K562 (cell line): ENCODE measurements around the gene TP53TG5. TPM values are rescaled to one million over a fixed set of nuclear protein-coding genes. Genes with fewer than 3 reads are reported as not detected.
A peak's percentile ranks its signal among the peaks of the same experiment; 100 is the strongest.

ENCODE experiments used
- CCNT2 ChIP-seq: IDR thresholded peaks from 2 replicates; pipeline ENCODE4 v1.6.1; 2011; ENCODE audit warnings: borderline replicate concordance, low read depth, mild to moderate bottlenecking, moderate library complexity, mixed read lengths, low read length; ENCODE audit not compliant: insufficient read length; ENCODE audit errors: extremely low read depth
- GTF2A2 ChIP-seq: IDR thresholded peaks from 2 replicates; pipeline ENCODE4 v1.6.1; 2016; ENCODE audit warnings: mild to moderate bottlenecking, missing genetic modification characterization, missing compliant biosample characterization
- GTF2E2 ChIP-seq: fragments of 200-800 bp; sonication (Bioruptor generic); IDR thresholded peaks from 2 replicates; pipeline ENCODE4 v1.6.1; 2016; ENCODE audit warnings: missing genetic modification characterization, missing compliant biosample characterization
- NCOA1 ChIP-seq: fragments of 450-650 bp; IDR thresholded peaks from 2 replicates; pipeline ENCODE4 v1.6.1; 2016; ENCODE audit warnings: low read depth
- PHF20 ChIP-seq: fragments of 450-650 bp; IDR thresholded peaks from 2 replicates; pipeline ENCODE4 v1.6.1; 2018; ENCODE audit not compliant: partially characterized antibody
- RBM22 ChIP-seq: fragments of 200-400 bp; formaldehyde crosslinking; IDR thresholded peaks from 2 replicates; pipeline ENCODE4 v1.6.1; 2018; ENCODE audit warnings: low read length, low read depth; ENCODE audit not compliant: poor library complexity, severe bottlenecking
- SUPT5H ChIP-seq: fragments of 450-650 bp; IDR thresholded peaks from 2 replicates; pipeline ENCODE4 v1.6.1; 2016
- TFAM ChIP-seq: fragments of 250-450 bp; sonication (Bioruptor Pico); conservative IDR thresholded peaks from 2 replicates; pipeline ENCODE4 v1.5.0; 2021; ENCODE audit warnings: mild to moderate bottlenecking, moderate library complexity
- polyA plus RNA-seq, 8 experiments: library from polyadenylated mRNA; depleted of rRNA in 4 of 8; stranded (reverse) in 5 of 8; unstranded in 3 of 8; fragments of >200 nt; fragmentation: Nextera tagmentation in 2 of 8; fragmentation: Illumina TruSeq in 1 of 8; extraction: Ambion mirVana in 2 of 8; extraction: Trizol in 1 of 8; gene quantifications; 2 replicates each; pipeline versions ENCODE4 v1.2.1 to v1.2.3, GENCODE V29; 2011 to 2014; ENCODE audit warnings: inconsistent platforms in 1 of 8, missing spikeins in 1 of 8
- total RNA-seq, 7 experiments: library from RNA; depleted of rRNA in 6 of 7; stranded (reverse); fragments of >200 nt in 6 of 7; fragmentation: Illumina TruSeq in 2 of 7; extraction: Trizol in 2 of 7; gene quantifications; 2 replicates each; pipeline versions ENCODE4 v1.2.1 to v1.2.3, GENCODE V29; 2011 to 2021; ENCODE audit warnings: low replicate concordance in 1 of 7
- TF ChIP-seq, protein P1 (sequence below): fragments of 200-600 bp; sonication (generic); IDR thresholded peaks from one replicate; pipeline ENCODE4 v1.6.1; 2012; ENCODE audit warnings: mild to moderate bottlenecking, low read depth, low read length, inconsistent platforms
- TF ChIP-seq, protein P2 (sequence below): fragments of 450-650 bp; IDR thresholded peaks from 2 replicates; pipeline ENCODE4 v1.7.1; 2018; ENCODE audit warnings: mild to moderate bottlenecking, low read depth; ENCODE audit not compliant: partially characterized antibody
- TF ChIP-seq, protein P3 (sequence below): conservative IDR thresholded peaks from 2 replicates; pipeline ENCODE4 v1.6.1; 2011; ENCODE audit warnings: low read depth, mild to moderate bottlenecking, low read length; ENCODE audit not compliant: control insufficient read depth

TP53TG5 gene
- total and polyA plus RNA-seq, 9 of the 15 experiments (the other 6 are each of a cell fraction or from before 2014, with no cell fraction given) = 0.04 to 0.05 (median 0.04) TPM; not detected in 6

DNA sequence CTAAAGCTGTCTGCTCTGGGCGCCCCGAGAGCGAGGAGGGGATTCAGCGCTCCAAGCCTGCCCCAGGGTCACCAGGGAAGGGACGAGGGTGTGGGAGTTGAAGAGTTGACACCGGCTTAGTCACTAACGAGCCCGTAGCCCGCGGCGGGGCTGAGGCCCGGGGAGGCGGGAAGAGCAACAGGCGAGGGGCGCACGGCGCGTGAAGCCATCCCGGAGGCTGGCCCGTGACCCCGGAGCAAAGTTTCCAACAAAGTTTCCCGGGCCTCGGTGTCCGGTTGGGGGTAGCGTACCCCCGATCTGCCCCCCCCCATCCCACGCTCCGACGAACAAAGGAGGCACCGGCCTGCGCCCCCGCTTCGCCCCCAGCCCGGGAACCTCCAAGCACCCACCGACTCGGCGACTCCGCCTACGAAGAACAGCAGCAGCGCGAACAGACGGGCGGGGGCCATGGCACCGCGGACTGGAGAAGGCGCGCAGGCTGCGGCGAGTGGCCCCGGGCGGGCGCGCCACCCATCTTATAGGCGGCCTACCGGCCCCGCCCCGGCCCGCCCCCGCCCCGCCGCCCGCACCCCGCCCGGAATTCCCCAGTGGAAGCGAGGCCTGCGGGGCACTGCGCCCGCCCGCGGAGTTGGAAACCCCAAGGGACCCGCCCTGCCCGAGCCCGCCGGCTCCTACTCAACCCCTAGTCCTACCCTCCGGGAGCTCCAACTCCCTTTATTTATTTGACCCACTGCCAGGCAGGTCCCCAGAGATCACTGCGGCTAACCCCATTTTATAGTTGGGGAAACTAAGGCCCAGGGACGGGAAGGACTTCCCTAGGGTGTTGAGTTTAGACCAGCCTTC is 30.0 kb downstream of the TP53TG5 start, which contains the start of gene SDC4 (continued):
- TF ChIP-seq, protein P1, sequence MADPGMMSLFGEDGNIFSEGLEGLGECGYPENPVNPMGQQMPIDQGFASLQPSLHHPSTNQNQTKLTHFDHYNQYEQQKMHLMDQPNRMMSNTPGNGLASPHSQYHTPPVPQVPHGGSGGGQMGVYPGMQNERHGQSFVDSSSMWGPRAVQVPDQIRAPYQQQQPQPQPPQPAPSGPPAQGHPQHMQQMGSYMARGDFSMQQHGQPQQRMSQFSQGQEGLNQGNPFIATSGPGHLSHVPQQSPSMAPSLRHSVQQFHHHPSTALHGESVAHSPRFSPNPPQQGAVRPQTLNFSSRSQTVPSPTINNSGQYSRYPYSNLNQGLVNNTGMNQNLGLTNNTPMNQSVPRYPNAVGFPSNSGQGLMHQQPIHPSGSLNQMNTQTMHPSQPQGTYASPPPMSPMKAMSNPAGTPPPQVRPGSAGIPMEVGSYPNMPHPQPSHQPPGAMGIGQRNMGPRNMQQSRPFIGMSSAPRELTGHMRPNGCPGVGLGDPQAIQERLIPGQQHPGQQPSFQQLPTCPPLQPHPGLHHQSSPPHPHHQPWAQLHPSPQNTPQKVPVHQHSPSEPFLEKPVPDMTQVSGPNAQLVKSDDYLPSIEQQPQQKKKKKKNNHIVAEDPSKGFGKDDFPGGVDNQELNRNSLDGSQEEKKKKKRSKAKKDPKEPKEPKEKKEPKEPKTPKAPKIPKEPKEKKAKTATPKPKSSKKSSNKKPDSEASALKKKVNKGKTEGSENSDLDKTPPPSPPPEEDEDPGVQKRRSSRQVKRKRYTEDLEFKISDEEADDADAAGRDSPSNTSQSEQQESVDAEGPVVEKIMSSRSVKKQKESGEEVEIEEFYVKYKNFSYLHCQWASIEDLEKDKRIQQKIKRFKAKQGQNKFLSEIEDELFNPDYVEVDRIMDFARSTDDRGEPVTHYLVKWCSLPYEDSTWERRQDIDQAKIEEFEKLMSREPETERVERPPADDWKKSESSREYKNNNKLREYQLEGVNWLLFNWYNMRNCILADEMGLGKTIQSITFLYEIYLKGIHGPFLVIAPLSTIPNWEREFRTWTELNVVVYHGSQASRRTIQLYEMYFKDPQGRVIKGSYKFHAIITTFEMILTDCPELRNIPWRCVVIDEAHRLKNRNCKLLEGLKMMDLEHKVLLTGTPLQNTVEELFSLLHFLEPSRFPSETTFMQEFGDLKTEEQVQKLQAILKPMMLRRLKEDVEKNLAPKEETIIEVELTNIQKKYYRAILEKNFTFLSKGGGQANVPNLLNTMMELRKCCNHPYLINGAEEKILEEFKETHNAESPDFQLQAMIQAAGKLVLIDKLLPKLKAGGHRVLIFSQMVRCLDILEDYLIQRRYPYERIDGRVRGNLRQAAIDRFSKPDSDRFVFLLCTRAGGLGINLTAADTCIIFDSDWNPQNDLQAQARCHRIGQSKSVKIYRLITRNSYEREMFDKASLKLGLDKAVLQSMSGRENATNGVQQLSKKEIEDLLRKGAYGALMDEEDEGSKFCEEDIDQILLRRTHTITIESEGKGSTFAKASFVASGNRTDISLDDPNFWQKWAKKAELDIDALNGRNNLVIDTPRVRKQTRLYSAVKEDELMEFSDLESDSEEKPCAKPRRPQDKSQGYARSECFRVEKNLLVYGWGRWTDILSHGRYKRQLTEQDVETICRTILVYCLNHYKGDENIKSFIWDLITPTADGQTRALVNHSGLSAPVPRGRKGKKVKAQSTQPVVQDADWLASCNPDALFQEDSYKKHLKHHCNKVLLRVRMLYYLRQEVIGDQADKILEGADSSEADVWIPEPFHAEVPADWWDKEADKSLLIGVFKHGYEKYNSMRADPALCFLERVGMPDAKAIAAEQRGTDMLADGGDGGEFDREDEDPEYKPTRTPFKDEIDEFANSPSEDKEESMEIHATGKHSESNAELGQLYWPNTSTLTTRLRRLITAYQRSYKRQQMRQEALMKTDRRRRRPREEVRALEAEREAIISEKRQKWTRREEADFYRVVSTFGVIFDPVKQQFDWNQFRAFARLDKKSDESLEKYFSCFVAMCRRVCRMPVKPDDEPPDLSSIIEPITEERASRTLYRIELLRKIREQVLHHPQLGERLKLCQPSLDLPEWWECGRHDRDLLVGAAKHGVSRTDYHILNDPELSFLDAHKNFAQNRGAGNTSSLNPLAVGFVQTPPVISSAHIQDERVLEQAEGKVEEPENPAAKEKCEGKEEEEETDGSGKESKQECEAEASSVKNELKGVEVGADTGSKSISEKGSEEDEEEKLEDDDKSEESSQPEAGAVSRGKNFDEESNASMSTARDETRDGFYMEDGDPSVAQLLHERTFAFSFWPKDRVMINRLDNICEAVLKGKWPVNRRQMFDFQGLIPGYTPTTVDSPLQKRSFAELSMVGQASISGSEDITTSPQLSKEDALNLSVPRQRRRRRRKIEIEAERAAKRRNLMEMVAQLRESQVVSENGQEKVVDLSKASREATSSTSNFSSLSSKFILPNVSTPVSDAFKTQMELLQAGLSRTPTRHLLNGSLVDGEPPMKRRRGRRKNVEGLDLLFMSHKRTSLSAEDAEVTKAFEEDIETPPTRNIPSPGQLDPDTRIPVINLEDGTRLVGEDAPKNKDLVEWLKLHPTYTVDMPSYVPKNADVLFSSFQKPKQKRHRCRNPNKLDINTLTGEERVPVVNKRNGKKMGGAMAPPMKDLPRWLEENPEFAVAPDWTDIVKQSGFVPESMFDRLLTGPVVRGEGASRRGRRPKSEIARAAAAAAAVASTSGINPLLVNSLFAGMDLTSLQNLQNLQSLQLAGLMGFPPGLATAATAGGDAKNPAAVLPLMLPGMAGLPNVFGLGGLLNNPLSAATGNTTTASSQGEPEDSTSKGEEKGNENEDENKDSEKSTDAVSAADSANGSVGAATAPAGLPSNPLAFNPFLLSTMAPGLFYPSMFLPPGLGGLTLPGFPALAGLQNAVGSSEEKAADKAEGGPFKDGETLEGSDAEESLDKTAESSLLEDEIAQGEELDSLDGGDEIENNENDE = no peak
- TF ChIP-seq GTF2A2 (tag) (peak; percentile 87), TFAM (CRISPR knock-in tag) (no peak), GTF2E2 (0 out of 2 replicates have a peak, but pooled peaks have one; percentile 6), RBM22 (peak; percentile 83), NCOA1 (no peak), SUPT5H (peak; percentile 95), CCNT2 (peak; percentile 84), PHF20 (peak; percentile 58)
- TF ChIP-seq, protein P2, sequence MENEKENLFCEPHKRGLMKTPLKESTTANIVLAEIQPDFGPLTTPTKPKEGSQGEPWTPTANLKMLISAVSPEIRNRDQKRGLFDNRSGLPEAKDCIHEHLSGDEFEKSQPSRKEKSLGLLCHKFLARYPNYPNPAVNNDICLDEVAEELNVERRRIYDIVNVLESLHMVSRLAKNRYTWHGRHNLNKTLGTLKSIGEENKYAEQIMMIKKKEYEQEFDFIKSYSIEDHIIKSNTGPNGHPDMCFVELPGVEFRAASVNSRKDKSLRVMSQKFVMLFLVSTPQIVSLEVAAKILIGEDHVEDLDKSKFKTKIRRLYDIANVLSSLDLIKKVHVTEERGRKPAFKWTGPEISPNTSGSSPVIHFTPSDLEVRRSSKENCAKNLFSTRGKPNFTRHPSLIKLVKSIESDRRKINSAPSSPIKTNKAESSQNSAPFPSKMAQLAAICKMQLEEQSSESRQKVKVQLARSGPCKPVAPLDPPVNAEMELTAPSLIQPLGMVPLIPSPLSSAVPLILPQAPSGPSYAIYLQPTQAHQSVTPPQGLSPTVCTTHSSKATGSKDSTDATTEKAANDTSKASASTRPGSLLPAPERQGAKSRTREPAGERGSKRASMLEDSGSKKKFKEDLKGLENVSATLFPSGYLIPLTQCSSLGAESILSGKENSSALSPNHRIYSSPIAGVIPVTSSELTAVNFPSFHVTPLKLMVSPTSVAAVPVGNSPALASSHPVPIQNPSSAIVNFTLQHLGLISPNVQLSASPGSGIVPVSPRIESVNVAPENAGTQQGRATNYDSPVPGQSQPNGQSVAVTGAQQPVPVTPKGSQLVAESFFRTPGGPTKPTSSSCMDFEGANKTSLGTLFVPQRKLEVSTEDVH = peak; percentile 29
- TF ChIP-seq, protein P3, sequence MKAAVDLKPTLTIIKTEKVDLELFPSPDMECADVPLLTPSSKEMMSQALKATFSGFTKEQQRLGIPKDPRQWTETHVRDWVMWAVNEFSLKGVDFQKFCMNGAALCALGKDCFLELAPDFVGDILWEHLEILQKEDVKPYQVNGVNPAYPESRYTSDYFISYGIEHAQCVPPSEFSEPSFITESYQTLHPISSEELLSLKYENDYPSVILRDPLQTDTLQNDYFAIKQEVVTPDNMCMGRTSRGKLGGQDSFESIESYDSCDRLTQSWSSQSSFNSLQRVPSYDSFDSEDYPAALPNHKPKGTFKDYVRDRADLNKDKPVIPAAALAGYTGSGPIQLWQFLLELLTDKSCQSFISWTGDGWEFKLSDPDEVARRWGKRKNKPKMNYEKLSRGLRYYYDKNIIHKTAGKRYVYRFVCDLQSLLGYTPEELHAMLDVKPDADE = peak; percentile 47; the same call in 1 of the 2 replicates
